HG02588 (cell line): ENCODE measurements around the gene SLC13A5.

ENCODE experiments used
- ATAC-seq: cut with Tn5 transposase; IDR thresholded peaks from one replicate; pipeline ENCODE4 v1.9.1; 2021; ENCODE audit warnings: mild to moderate bottlenecking, moderate library complexity; ENCODE audit not compliant: unreplicated experiment

SLC13A5 gene

DNA sequence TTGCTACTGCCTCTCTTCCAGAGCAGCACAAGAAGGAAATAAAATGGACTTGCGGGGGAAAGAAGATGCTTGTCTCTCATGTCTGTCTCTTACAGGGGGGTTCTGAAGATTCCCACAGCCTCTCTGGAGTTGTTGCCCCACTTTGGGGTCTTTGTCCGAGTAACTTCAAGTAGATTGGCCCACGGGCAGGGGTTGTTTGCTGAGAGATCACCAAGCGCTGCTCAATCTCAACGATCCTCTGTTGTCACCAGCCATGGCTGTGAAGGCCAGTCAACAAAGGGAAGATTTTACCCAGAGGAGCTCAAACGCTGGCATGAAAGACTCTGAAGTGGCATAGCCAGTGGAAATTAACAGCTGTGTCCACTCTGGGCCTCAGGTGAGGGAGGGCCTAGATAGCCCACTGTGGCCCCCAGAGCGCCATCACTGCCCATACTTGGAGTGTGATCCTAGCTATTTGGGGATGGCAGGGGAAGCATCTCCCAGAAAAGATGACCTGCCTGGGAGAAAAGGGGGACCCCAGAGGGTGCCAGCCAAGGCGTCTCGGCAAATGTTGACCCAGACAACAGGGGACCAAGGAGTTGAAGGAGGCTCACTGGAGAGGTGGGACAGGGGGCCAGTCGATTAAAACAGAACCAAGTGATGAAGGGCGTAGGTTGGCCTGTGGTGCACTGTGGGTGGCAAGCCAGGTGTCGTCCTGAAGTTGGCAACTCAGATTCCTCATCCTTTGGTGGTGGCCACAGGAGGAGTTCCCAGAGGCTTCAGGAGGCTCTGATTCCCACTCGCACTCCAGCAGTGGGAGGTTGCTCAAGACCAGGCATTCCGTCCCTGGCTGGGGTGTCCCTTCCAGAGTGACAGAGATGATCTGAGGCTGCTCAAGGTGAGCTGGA, 28.0 kb downstream of the SLC13A5 start:
- ATAC-seq = no peak

DNA sequence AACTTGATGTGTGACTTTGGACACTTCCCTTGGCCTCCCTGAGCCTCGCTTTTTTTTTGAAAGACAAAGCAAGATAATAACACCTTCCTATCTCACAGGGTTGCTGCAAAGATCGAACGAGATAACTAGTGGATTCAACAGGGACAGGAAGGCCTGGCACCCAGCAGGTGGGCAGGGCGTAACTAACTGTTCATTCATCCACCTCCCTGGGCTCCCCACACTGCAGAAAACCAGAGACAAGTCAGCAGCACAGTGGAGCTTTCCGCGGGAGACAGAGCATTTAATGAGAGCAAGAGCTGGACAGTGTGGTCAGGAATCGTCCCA, 28.7 kb downstream of the SLC13A5 start:
- ATAC-seq = no peak

GRCh38 chr17:6683730-6684459, 29.3 kb downstream of the SLC13A5 start:
- no peak for ATAC-seq

DNA sequence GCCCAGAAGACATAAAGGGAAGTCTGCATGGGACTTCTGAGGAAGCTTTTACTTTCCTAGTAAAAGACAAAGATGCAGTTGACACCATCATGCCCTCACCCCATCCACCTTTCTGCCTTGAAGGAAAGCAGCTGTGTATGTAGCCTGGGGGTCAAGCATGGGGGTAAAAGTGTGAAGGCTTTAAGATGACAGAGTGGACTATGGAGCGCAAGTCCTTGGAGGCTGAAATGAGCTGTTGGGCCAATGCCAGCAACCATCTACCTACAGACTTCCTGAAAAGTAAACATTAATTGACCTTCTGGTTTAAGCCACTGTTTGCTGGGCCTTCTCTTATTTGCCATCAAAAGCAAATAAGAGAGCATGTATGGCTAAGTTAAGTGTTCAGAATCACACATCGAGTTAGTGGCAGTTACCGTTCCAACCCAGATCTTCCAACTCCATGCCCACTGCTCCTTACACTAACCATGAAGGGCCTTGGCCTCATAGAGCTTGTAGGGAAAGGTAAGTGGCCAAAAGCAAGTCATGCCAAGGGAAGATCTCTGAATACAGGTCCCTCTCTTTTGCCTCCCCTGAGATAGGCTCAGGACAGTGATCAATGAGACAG, 30.0 kb downstream of the SLC13A5 start:
- ATAC-seq = no peak

- ATAC-seq = no peak
Measured at GRCh38 chr17:6682339-6682738, 30.8 kb downstream of the SLC13A5 start.

- no peak for ATAC-seq
Measured at GRCh38 chr17:6681671-6682070, 31.5 kb downstream of the SLC13A5 start.

- ATAC-seq = no peak
Measured at GRCh38 chr17:6681176-6681575, 32.0 kb downstream of the SLC13A5 start.

DNA sequence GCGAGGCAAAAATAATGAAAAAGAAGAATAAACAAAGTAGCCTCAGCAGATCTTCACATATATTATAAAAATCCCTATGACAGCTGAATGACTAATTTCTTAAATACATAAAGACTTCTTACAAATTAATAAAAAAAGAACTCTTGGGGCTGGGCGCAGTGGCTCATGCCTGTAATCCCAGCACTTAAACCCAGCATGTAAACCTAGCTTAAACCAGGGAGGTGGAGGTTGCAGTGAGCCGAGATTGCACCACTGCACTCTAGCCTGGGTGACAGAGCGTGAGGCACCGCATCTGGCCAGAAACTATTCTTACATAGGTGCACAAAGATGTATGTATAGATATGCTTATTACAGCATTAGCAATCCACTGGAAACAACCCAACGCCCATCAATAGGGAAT, 33.9 kb downstream of the SLC13A5 start:
- no peak for ATAC-seq

- no peak for ATAC-seq
Measured at GRCh38 chr17:6677946-6678345, 35.2 kb downstream of the SLC13A5 start.

- ATAC-seq = no peak
Measured at GRCh38 chr17:6677158-6677831, 35.9 kb downstream of the SLC13A5 start.

DNA sequence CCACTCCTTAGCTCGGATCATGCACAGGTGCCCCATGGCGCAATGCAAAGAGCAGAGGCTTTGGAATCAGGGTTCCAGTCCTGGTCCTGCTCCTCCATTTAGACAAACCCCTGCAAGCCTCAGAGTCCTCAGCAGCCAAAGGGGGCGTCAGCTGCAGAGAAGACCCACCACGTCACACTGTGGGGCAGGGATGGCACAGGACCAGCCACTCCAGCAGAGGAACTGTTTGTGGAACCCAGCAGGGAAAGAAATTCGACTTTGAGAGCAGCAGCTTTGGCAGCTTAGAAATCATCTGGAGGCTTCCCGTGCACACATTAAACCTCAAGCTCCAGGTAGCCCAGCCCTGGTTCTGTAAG, 36.4 kb downstream of the SLC13A5 start:
- ATAC-seq = no peak

GRCh38 chr17:6675201-6675825, 37.9 kb downstream of the SLC13A5 start:
- ATAC-seq = no peak

DNA sequence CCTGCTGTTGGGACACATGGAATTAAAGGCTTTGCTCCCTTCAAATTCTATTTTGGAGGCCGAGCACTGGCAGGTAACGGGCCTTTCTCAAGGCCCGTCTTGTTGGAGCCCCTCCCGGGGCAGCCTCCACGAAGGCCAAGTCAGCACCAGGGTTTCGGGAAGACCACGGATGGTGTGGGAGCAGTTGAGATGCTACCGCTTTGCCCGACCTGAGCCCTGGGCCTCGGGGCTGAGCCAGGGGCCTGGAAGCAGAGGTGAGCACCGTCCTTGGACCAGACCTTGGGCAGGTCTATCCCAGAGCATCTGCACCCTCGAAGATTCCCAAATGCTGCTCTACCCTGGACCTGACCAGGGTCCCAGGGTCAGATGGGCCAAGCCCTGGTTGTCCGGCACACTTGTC, 38.6 kb downstream of the SLC13A5 start:
- ATAC-seq = no peak

GRCh38 chr17:6671431-6671830, 41.7 kb downstream of the SLC13A5 start:
- no peak for ATAC-seq

GRCh38 chr17:6670999-6671398, 42.2 kb downstream of the SLC13A5 start:
- no peak for ATAC-seq

DNA sequence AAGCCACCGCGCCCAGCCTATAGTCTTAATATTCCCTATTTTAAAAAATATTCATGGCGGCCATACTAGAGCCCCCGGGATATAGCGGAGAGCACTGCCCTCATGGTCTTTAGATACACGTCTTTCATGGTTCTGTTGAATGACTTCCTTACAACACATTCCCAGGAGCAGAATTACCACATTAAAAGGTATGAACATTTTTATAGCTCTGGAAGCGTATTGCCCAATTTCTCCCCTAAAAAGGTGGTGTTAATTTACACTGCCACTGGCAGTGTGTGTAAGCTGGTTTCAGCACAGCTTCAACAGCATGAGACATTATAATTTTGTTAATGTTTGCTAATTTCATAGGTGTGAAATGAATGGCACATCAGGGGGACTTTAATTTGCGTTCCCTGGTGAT, 42.6 kb downstream of the SLC13A5 start:
- no peak for ATAC-seq

DNA sequence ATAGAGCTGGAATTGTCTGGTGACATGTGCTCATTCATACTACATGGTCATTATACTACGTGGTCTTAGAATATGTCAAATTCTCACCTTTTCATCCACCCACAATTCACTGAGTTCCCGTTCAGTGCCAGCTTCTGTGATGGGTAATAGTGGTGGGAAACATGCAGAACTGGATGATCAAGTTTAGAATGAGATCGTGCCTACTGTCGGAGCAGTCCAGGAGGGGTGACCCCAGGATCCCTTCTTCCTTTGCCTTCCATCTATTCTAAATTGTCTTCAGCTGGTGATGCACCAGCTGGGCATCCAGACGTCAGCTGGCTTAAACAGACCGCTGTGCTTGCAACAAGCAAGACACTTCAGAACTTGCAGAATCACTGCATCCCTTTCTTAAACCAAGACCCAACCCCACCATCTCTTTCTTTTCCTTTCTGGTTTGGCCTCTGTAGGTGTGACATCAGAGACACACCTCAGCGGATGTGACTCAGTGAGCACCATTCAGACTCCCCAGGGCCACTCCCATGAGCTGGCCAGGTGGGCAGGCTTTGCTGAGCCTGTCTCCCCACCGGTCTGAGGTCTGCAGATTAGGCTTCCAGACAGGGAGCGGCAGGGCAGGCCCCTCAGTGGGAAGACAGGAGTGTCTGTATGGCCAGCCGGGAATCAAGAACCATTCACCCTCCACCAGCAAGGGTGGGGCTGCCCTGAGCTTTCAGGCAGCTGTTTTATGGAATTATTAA, 43.5 kb downstream of the SLC13A5 start:
- ATAC-seq = no peak

- ATAC-seq = no peak
Measured at GRCh38 chr17:6668727-6669425, 44.3 kb downstream of the SLC13A5 start.

- ATAC-seq = no peak
Measured at GRCh38 chr17:6668219-6668618, 45.0 kb downstream of the SLC13A5 start.

GRCh38 chr17:6667516-6667915, 45.7 kb downstream of the SLC13A5 start:
- no peak for ATAC-seq
